Liver (tissue), 9 donors: ENCODE data around the gene ZNF446. TPM values are rescaled to one million over a fixed set of nuclear protein-coding genes. Genes with fewer than 3 reads are reported as not detected.

ENCODE experiments used
- DNase-seq: peaks from one replicate; pipeline ENCODE4 v3.0.0-alpha.2; 2017; ENCODE audit warnings: low spot score
- H3K27ac ChIP-seq, 2 donors: one replicate each; pipeline ENCODE4 v1.7.0; 2013; ENCODE audit warnings: inconsistent platforms in 2 of 2, low read length in 2 of 2, control low read depth in 1 of 2, low read depth in 1 of 2, mild to moderate bottlenecking in 1 of 2
- H3K27me3 ChIP-seq, 4 donors: one replicate each; pipeline versions ENCODE4 v1.6.1 to v1.7.0; 2013; ENCODE audit warnings: low read length in 3 of 4, inconsistent platforms in 1 of 4, mild to moderate bottlenecking in 1 of 4, moderate library complexity in 1 of 4; ENCODE audit not compliant: control insufficient read depth in 4 of 4, insufficient read depth in 4 of 4
- H3K36me3 ChIP-seq, 4 donors: one replicate each; pipeline versions ENCODE4 v1.6.1 to v1.7.0; 2013; ENCODE audit warnings: low read length in 3 of 4, mild to moderate bottlenecking in 3 of 4, low read depth in 1 of 4, moderate library complexity in 1 of 4; ENCODE audit not compliant: control insufficient read depth in 4 of 4, insufficient read depth in 3 of 4
- H3K4me1 ChIP-seq, 4 donors: one replicate each; pipeline versions ENCODE4 v1.6.1 to v1.7.0; 2013; ENCODE audit warnings: low read length in 3 of 4, mild to moderate bottlenecking in 3 of 4, moderate library complexity in 1 of 4; ENCODE audit not compliant: control insufficient read depth in 4 of 4, insufficient read depth in 4 of 4
- H3K4me3 ChIP-seq, 3 donors: one replicate each; pipeline versions ENCODE4 v1.6.1 to v1.7.0; 2013; ENCODE audit warnings: low read length in 3 of 3, control low read depth in 1 of 3, low read depth in 1 of 3, mild to moderate bottlenecking in 1 of 3
- H3K9ac ChIP-seq, 2 donors: one replicate each; pipeline ENCODE4 v1.7.0; 2013; ENCODE audit warnings: low read length in 2 of 2, mild to moderate bottlenecking in 2 of 2, moderate library complexity in 2 of 2, control low read depth in 1 of 2, low read depth in 1 of 2
- H3K9me3 ChIP-seq, 4 donors: one replicate each; pipeline versions ENCODE4 v1.6.1 to v1.7.0; 2013; ENCODE audit warnings: low read length in 3 of 4; ENCODE audit not compliant: control insufficient read depth in 4 of 4
- ATF3 ChIP-seq: IDR thresholded peaks from 2 replicates; pipeline ENCODE4 v1.6.1; 2016; ENCODE audit warnings: antibody characterized with exemption
- CTCF ChIP-seq: fragments of 150-350 bp; IDR thresholded peaks from 2 replicates; pipeline ENCODE4 v1.5.1; 2017; ENCODE audit warnings: improper control_type of control experiment, low read depth, low read length; ENCODE audit not compliant: missing input control
- EGR1 ChIP-seq, 2 donors: IDR thresholded peaks; 2 replicates each; pipeline ENCODE4 v1.6.1; 2016 to 2018; ENCODE audit warnings: antibody characterized with exemption in 2 of 2, low read depth in 2 of 2
- FOXA1 ChIP-seq: IDR thresholded peaks from 2 replicates; pipeline ENCODE4 v1.6.1; 2016; ENCODE audit warnings: antibody characterized with exemption
- FOXA2 ChIP-seq: IDR thresholded peaks from 2 replicates; pipeline ENCODE4 v1.6.1; 2016; ENCODE audit warnings: antibody characterized with exemption
- GABPA ChIP-seq, 2 donors: IDR thresholded peaks in 1 of 2; conservative IDR thresholded peaks in 1 of 2; 2 replicates each; pipeline ENCODE4 v1.6.1; 2016; ENCODE audit warnings: antibody characterized with exemption in 2 of 2, mild to moderate bottlenecking in 1 of 2, moderate library complexity in 1 of 2
- HNF4A ChIP-seq, 2 donors: conservative IDR thresholded peaks; 2 replicates each; pipeline ENCODE4 v1.6.1; 2016; ENCODE audit warnings: antibody characterized with exemption in 2 of 2, mild to moderate bottlenecking in 2 of 2
- HNF4G ChIP-seq: IDR thresholded peaks from 2 replicates; pipeline ENCODE4 v1.6.1; 2016; ENCODE audit warnings: antibody characterized with exemption
- JUND ChIP-seq, 2 donors: IDR thresholded peaks; 2 replicates each; pipeline ENCODE4 v1.6.1; 2016; ENCODE audit warnings: antibody characterized with exemption in 2 of 2
- MAX ChIP-seq: IDR thresholded peaks from 2 replicates; pipeline ENCODE4 v1.6.1; 2016; ENCODE audit warnings: antibody characterized with exemption
- NR2F2 ChIP-seq: IDR thresholded peaks from 2 replicates; pipeline ENCODE4 v1.6.1; 2016; ENCODE audit warnings: antibody characterized with exemption
- RAD21 ChIP-seq, 2 donors: IDR thresholded peaks; 2 replicates each; pipeline ENCODE4 v1.6.1; 2016; ENCODE audit warnings: antibody characterized with exemption in 2 of 2, mild to moderate bottlenecking in 2 of 2
- REST ChIP-seq: IDR thresholded peaks from 2 replicates; pipeline ENCODE4 v1.6.1; 2016; ENCODE audit warnings: antibody characterized with exemption, mild to moderate bottlenecking
- RXRA ChIP-seq, 2 donors: IDR thresholded peaks; 2 replicates each; pipeline ENCODE4 v1.6.1; 2017 to 2018; ENCODE audit warnings: antibody characterized with exemption in 2 of 2, mild to moderate bottlenecking in 1 of 2
- SP1 ChIP-seq: IDR thresholded peaks from 2 replicates; pipeline ENCODE4 v1.6.1; 2018; ENCODE audit warnings: antibody characterized with exemption, mild to moderate bottlenecking
- TAF1 ChIP-seq: conservative IDR thresholded peaks from 2 replicates; pipeline ENCODE4 v1.6.1; 2016; ENCODE audit warnings: antibody characterized with exemption, mild to moderate bottlenecking
- YY1 ChIP-seq: IDR thresholded peaks from 2 replicates; pipeline ENCODE4 v1.6.1; 2016; ENCODE audit warnings: antibody characterized with exemption, mild to moderate bottlenecking
- ZBTB33 ChIP-seq: IDR thresholded peaks from 2 replicates; pipeline ENCODE4 v1.6.1; 2016; ENCODE audit warnings: antibody characterized with exemption
- WGBS: extraction: QIAGEN DNeasy Blood & Tissue Kit; methylation state at CpG from one replicate; pipeline ENCODE4 v1.1.7; 2013; 5-methylcytosine and 5-hydroxymethylcytosine counted together
- polyA plus RNA-seq, 2 donors: library from polyadenylated mRNA; stranded (reverse) in 1 of 2; unstranded in 1 of 2; fragments of 200-250 nt in 1 of 2; fragments of >200 nt in 1 of 2; fragmentation: Nextera tagmentation in 1 of 2; extraction: Ambion mirVana in 1 of 2; gene quantifications; one replicate each; pipeline versions ENCODE4 v1.2.1 to v1.2.3, GENCODE V29; 2013 to 2015
- total RNA-seq, 2 donors: library from RNA; depleted of rRNA; stranded (reverse); fragments of >200 nt; gene quantifications; one replicate each; pipeline ENCODE4 v1.2.3, GENCODE V29; 2014
- donor health status: healthy.
- donor health status: healthy.
- donor health status: healthy.
- donor health status: healthy.
- donor health status: healthy.

Gene ZNF446
- total and polyA plus RNA-seq, 4 donors, result 2.8 to 4.8 (median 3.9) TPM

GRCh38 chr19:58471736-58472135 lies 4.4 kb upstream of the ZNF446 start:
- Histone ChIP-seq H3K27me3 (no peaks in the 10 kb centered on the region), H3K4me1 (peaks cover 7 to 32% (median 21%) of the 10 kb centered on the region in 4 donors), H3K36me3 (peaks cover 0 to 7% (median 4%) of the 10 kb centered on the region in 4 donors), H3K9me3 (no peaks in the 10 kb centered on the region), H3K4me3 (no peak overlapping the region), H3K27ac (no peak overlapping the region), H3K9ac (no peak overlapping the region)
- TF ChIP-seq HNF4A (conservative IDR thresholded peaks at IDR 0.05) (no peak), HNF4G (no peak), FOXA1 (no peak), GABPA (IDR thresholded peaks at IDR 0.05 in 1 of 2, conservative IDR thresholded peaks at IDR 0.05 in 1 of 2) (no peak), RAD21 (IDR thresholded peaks at IDR 0.05) (no peak), TAF1 (no peak), YY1 (no peak), FOXA2 (no peak), CTCF (no peak), JUND (IDR thresholded peaks at IDR 0.05) (no peak), ZBTB33 (no peak), MAX (no peak), ATF3 (no peak), EGR1 (IDR thresholded peaks at IDR 0.05; ENCODE audit: low read depth in 2 of 2) (no peak), NR2F2 (no peak), REST (no peak)
- 97% methylated on average over 39 of the region's 39 CpGs for WGBS
- no peak for DNase-seq

- Histone ChIP-seq H3K4me1 (peaks cover 5 to 22% (median 15%) of the 10 kb centered on the region in 4 donors), H3K36me3 (peaks cover 0 to 7% (median 4%) of the 10 kb centered on the region in 4 donors), H3K9ac (no peak overlapping the region), H3K4me3 (no peak overlapping the region), H3K27me3 (no peaks in the 10 kb centered on the region), H3K9me3 (no peaks in the 10 kb centered on the region), H3K27ac (no peak overlapping the region)
- DNase-seq, result no peak
- no peak for TF ChIP-seq HNF4A (conservative IDR thresholded peaks at IDR 0.05)
- TF ChIP-seq CTCF, result no peak
- TF ChIP-seq RXRA (IDR thresholded peaks at IDR 0.05), result no peak
- no peak for TF ChIP-seq JUND (IDR thresholded peaks at IDR 0.05)
- TF ChIP-seq GABPA (IDR thresholded peaks at IDR 0.05 in 1 of 2, conservative IDR thresholded peaks at IDR 0.05 in 1 of 2), result no peak
- TF ChIP-seq FOXA2, result no peak
- no peak for TF ChIP-seq HNF4G
- no peak for TF ChIP-seq SP1
- TF ChIP-seq MAX, result no peak
- no peak for TF ChIP-seq FOXA1
- TF ChIP-seq TAF1, result no peak
- TF ChIP-seq ZBTB33, result no peak
Observed at GRCh38 chr19:58473775-58474174, 2.4 kb upstream of the ZNF446 start.
